Liver (tissue), 9 donors: Measurements from ENCODE around the gene CHRNB1. TPM values are rescaled to one million over a fixed set of nuclear protein-coding genes. Genes with fewer than 3 reads are reported as not detected.

Source experiments
- DNase-seq: peaks from one replicate; pipeline ENCODE4 v3.0.0-alpha.2; 2017; ENCODE audit warnings: low spot score
- H3K27ac ChIP-seq, 2 donors: one replicate each; pipeline ENCODE4 v1.7.0; 2013; ENCODE audit warnings: inconsistent platforms in 2 of 2, low read length in 2 of 2, control low read depth in 1 of 2, low read depth in 1 of 2, mild to moderate bottlenecking in 1 of 2
- H3K27me3 ChIP-seq, 4 donors: one replicate each; pipeline versions ENCODE4 v1.6.1 to v1.7.0; 2013; ENCODE audit warnings: low read length in 3 of 4, inconsistent platforms in 1 of 4, mild to moderate bottlenecking in 1 of 4, moderate library complexity in 1 of 4; ENCODE audit not compliant: control insufficient read depth in 4 of 4, insufficient read depth in 4 of 4
- H3K36me3 ChIP-seq, 4 donors: one replicate each; pipeline versions ENCODE4 v1.6.1 to v1.7.0; 2013; ENCODE audit warnings: low read length in 3 of 4, mild to moderate bottlenecking in 3 of 4, low read depth in 1 of 4, moderate library complexity in 1 of 4; ENCODE audit not compliant: control insufficient read depth in 4 of 4, insufficient read depth in 3 of 4
- H3K4me1 ChIP-seq, 4 donors: one replicate each; pipeline versions ENCODE4 v1.6.1 to v1.7.0; 2013; ENCODE audit warnings: low read length in 3 of 4, mild to moderate bottlenecking in 3 of 4, moderate library complexity in 1 of 4; ENCODE audit not compliant: control insufficient read depth in 4 of 4, insufficient read depth in 4 of 4
- H3K4me3 ChIP-seq, 3 donors: one replicate each; pipeline versions ENCODE4 v1.6.1 to v1.7.0; 2013; ENCODE audit warnings: low read length in 3 of 3, control low read depth in 1 of 3, low read depth in 1 of 3, mild to moderate bottlenecking in 1 of 3
- H3K9ac ChIP-seq, 2 donors: one replicate each; pipeline ENCODE4 v1.7.0; 2013; ENCODE audit warnings: low read length in 2 of 2, mild to moderate bottlenecking in 2 of 2, moderate library complexity in 2 of 2, control low read depth in 1 of 2, low read depth in 1 of 2
- H3K9me3 ChIP-seq, 4 donors: one replicate each; pipeline versions ENCODE4 v1.6.1 to v1.7.0; 2013; ENCODE audit warnings: low read length in 3 of 4; ENCODE audit not compliant: control insufficient read depth in 4 of 4
- ATF3 ChIP-seq: IDR thresholded peaks from 2 replicates; pipeline ENCODE4 v1.6.1; 2016; ENCODE audit warnings: antibody characterized with exemption
- CTCF ChIP-seq: fragments of 150-350 bp; IDR thresholded peaks from 2 replicates; pipeline ENCODE4 v1.5.1; 2017; ENCODE audit warnings: improper control_type of control experiment, low read depth, low read length; ENCODE audit not compliant: missing input control
- EGR1 ChIP-seq, 2 donors: IDR thresholded peaks; 2 replicates each; pipeline ENCODE4 v1.6.1; 2016 to 2018; ENCODE audit warnings: antibody characterized with exemption in 2 of 2, low read depth in 2 of 2
- FOXA1 ChIP-seq: IDR thresholded peaks from 2 replicates; pipeline ENCODE4 v1.6.1; 2016; ENCODE audit warnings: antibody characterized with exemption
- FOXA2 ChIP-seq: IDR thresholded peaks from 2 replicates; pipeline ENCODE4 v1.6.1; 2016; ENCODE audit warnings: antibody characterized with exemption
- GABPA ChIP-seq, 2 donors: IDR thresholded peaks in 1 of 2; conservative IDR thresholded peaks in 1 of 2; 2 replicates each; pipeline ENCODE4 v1.6.1; 2016; ENCODE audit warnings: antibody characterized with exemption in 2 of 2, mild to moderate bottlenecking in 1 of 2, moderate library complexity in 1 of 2
- HNF4A ChIP-seq, 2 donors: conservative IDR thresholded peaks; 2 replicates each; pipeline ENCODE4 v1.6.1; 2016; ENCODE audit warnings: antibody characterized with exemption in 2 of 2, mild to moderate bottlenecking in 2 of 2
- HNF4G ChIP-seq: IDR thresholded peaks from 2 replicates; pipeline ENCODE4 v1.6.1; 2016; ENCODE audit warnings: antibody characterized with exemption
- JUND ChIP-seq, 2 donors: IDR thresholded peaks; 2 replicates each; pipeline ENCODE4 v1.6.1; 2016; ENCODE audit warnings: antibody characterized with exemption in 2 of 2
- MAX ChIP-seq: IDR thresholded peaks from 2 replicates; pipeline ENCODE4 v1.6.1; 2016; ENCODE audit warnings: antibody characterized with exemption
- NR2F2 ChIP-seq: IDR thresholded peaks from 2 replicates; pipeline ENCODE4 v1.6.1; 2016; ENCODE audit warnings: antibody characterized with exemption
- RAD21 ChIP-seq, 2 donors: IDR thresholded peaks; 2 replicates each; pipeline ENCODE4 v1.6.1; 2016; ENCODE audit warnings: antibody characterized with exemption in 2 of 2, mild to moderate bottlenecking in 2 of 2
- REST ChIP-seq: IDR thresholded peaks from 2 replicates; pipeline ENCODE4 v1.6.1; 2016; ENCODE audit warnings: antibody characterized with exemption, mild to moderate bottlenecking
- RXRA ChIP-seq, 2 donors: IDR thresholded peaks; 2 replicates each; pipeline ENCODE4 v1.6.1; 2017 to 2018; ENCODE audit warnings: antibody characterized with exemption in 2 of 2, mild to moderate bottlenecking in 1 of 2
- TAF1 ChIP-seq: conservative IDR thresholded peaks from 2 replicates; pipeline ENCODE4 v1.6.1; 2016; ENCODE audit warnings: antibody characterized with exemption, mild to moderate bottlenecking
- YY1 ChIP-seq: IDR thresholded peaks from 2 replicates; pipeline ENCODE4 v1.6.1; 2016; ENCODE audit warnings: antibody characterized with exemption, mild to moderate bottlenecking
- ZBTB33 ChIP-seq: IDR thresholded peaks from 2 replicates; pipeline ENCODE4 v1.6.1; 2016; ENCODE audit warnings: antibody characterized with exemption
- WGBS: extraction: QIAGEN DNeasy Blood & Tissue Kit; methylation state at CpG from one replicate; pipeline ENCODE4 v1.1.7; 2013; 5-methylcytosine and 5-hydroxymethylcytosine counted together
- polyA plus RNA-seq, 2 donors: library from polyadenylated mRNA; stranded (reverse) in 1 of 2; unstranded in 1 of 2; fragments of 200-250 nt in 1 of 2; fragments of >200 nt in 1 of 2; fragmentation: Nextera tagmentation in 1 of 2; extraction: Ambion mirVana in 1 of 2; gene quantifications; one replicate each; pipeline versions ENCODE4 v1.2.1 to v1.2.3, GENCODE V29; 2013 to 2015
- total RNA-seq, 2 donors: library from RNA; depleted of rRNA; stranded (reverse); fragments of >200 nt; gene quantifications; one replicate each; pipeline ENCODE4 v1.2.3, GENCODE V29; 2014
- donor health status: healthy.
- donor health status: healthy.
- donor health status: healthy.
- donor health status: healthy.
- donor health status: healthy.

The CHRNB1 gene
- total and polyA plus RNA-seq, 4 donors = 4.2 to 11.5 (median 7.2) TPM

GRCh38 chr17:7415784-7416183 is 29.1 kb upstream of the CHRNB1 start (continued):
- no peak for TF ChIP-seq REST
- no peak for TF ChIP-seq EGR1 (IDR thresholded peaks at IDR 0.05; ENCODE audit: low read depth in 2 of 2)

GRCh38 chr17:7416323-7416722 is 28.5 kb upstream of the CHRNB1 start:
- TF ChIP-seq FOXA1 = no peak
- TF ChIP-seq YY1 = no peak
- TF ChIP-seq REST = no peak
- no peak for TF ChIP-seq TAF1
- TF ChIP-seq JUND (IDR thresholded peaks at IDR 0.05) = no peak
- no peak for TF ChIP-seq RAD21 (IDR thresholded peaks at IDR 0.05)
- no peak for TF ChIP-seq HNF4A (conservative IDR thresholded peaks at IDR 0.05)
- TF ChIP-seq ZBTB33 = no peak
- no peak for TF ChIP-seq GABPA (IDR thresholded peaks at IDR 0.05 in 1 of 2, conservative IDR thresholded peaks at IDR 0.05 in 1 of 2)
- TF ChIP-seq CTCF = no peak
- no peak for TF ChIP-seq EGR1 (IDR thresholded peaks at IDR 0.05; ENCODE audit: low read depth in 2 of 2)
- no peak for TF ChIP-seq RXRA (IDR thresholded peaks at IDR 0.05)
- TF ChIP-seq ATF3 = no peak
- no peak for TF ChIP-seq HNF4G
- no peak for TF ChIP-seq MAX
- TF ChIP-seq NR2F2 = no peak
- TF ChIP-seq FOXA2 = no peak
- H3K27me3 ChIP-seq = no peaks in the 10 kb centered on the region
- no peaks in the 10 kb centered on the region for H3K36me3 ChIP-seq
- H3K9ac ChIP-seq = no peak overlapping the region
- no peaks in the 10 kb centered on the region for H3K4me1 ChIP-seq
- no peak for DNase-seq
- no peak overlapping the region for H3K27ac ChIP-seq
- no peaks in the 10 kb centered on the region for H3K9me3 ChIP-seq
- WGBS = 81% methylated on average over 6 of the region's 6 CpGs
- no peak overlapping the region for H3K4me3 ChIP-seq
